ENCODE results near the gene UBE2J1.
"Not testable (repeated sequence)": the region's sequence is repeated elsewhere in the genome, so short reads cannot be mapped to it uniquely, and the experiment has no call there.

UBE2J1 gene

DNA sequence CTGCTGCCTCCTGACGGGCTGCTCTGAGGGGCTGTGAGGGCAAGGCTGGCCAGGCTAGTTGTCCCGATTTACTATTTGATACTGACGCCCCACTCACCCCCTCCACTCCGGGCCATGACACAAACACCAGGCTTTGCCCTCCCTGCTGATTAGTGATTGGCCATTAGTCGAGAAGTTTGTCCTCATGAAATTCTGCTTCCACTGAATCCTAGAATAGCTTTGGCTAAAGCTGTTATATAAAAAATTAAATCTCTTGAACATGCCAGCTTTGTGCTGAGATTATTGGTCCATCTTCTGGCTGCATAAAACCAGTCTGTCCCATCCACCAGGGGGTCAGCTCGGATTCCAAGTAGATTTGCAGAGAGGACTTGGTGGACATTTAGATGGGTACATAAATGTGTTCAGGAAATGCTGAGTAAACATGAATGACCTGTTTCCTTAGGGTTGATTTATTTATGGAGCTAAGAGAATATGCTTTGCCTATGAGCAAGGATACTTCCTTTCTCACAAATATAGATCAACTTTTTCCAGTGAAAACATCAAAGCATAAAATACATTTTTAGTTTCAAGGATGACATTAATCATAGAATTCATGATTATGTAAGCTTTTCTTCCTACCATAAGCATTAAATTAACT is 37.2 kb downstream of the UBE2J1 start, which contains the start of gene GABRR2:
TSS of gene GABRR2 (minus strand) at position 51 of the 637 bp plus-strand sequence. CDS start 134 bp downstream, outside the sequence.
- DNase-seq: no peak

DNA sequence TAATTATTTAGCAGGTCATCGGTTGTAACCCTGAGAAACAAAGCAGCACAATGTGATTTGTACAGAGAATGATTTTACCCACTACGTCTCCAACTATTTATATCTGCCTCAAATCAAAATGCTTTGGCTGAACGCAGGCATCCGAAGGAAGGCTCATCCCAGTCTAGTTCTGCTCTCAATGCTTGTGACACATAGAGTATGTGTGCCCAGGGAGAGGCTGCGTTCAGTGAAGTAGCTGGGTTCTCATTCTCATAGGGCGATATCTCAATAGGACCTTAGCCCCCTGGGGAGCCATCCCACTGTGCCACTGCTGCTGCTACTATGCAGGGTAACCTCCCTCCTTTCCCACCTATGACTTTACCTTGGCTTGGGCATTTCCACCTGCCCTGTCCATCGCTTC is 37.8 kb downstream of the UBE2J1 start:
- no peak for DNase-seq

DNA sequence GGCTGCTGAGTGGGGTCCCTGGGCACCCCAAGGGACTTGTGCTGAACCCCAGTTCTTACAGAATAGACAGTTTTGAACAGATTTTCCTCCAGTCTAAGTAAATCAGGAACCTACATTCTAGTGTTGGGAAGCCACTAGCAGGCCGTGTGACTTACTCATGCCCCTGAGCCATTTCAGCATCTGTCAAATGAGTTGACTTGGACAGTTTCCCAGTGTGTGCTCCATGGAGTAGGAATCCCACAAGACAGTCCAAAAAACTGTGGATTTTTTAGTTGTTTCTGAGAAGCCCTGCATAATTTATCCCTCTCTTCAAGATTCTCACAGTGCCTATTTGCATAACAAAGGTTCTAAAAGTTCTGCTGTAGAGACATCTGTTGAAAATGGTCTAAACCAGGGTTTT is 39.5 kb downstream of the UBE2J1 start:
- DNase-seq: no peak

DNA sequence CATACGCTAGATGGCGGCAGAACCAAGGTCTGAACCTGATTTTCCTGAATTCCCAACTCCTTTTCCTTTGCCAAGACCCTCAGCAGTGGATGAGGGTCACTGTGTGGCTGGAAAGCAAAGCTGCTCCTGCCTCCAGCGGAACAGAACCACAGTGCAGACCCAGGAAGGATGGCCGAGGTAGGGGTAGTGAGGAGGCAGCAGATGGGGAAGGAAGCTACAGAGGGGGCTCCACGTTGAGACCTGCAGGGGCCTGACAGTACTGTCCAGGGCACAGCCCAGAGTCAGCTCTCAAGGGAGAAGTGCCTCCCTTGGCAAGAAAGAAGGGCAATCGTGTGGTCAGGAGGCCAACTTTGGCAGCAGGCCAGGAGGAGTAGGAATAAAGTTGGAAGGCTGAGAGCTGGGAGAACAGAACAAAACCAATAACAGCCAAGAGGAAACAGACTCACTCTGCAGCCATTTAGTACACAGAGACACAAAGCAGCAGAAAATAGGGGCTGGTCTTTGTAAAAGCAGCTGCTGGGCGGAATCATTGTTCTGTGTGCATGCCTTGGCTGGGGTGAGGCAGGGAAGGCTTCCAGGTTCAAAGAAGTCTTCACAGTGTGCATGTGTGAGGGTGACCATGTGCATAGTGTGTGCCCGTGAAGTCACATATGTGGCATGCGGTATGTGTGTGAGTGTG is 40.5 kb downstream of the UBE2J1 start:
- peak; percentile 86 for DNase-seq

DNA sequence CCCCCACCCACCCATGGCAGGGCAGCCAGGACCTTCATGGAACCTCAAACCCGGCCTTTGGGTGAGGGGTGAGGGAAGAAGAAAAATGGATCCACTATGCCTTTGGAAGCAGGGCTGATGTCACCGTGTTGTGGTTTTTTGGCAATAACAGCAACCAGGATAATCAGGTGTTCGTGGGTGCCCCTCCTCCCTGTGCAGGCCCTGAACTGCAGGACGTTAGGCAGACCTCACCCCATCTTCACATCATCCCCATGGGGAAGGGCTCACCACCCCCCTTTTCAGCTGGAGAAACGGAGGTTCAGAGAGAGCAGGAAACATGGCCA is 41.0 kb downstream of the UBE2J1 start:
- no peak for DNase-seq

DNA sequence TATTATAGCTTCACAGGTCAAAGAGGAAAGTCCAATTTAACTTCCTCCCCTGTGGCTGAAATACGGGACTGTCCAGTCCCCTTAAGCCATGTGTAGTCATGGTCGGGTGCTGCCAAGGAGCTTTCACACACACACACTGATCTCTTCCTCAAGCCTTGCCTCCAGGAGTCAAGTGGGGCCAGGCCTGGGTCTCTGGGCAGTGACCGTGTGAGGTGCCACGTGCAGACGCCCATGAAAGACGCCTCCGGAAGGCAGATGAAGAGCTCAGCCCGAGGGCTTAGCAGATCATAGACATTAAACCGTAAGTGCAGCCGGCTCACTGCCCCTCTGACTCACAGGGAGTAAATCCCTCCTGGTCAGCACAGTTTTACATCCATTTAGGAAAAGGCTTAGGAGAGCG is 41.6 kb downstream of the UBE2J1 start:
- no peak for DNase-seq

DNA sequence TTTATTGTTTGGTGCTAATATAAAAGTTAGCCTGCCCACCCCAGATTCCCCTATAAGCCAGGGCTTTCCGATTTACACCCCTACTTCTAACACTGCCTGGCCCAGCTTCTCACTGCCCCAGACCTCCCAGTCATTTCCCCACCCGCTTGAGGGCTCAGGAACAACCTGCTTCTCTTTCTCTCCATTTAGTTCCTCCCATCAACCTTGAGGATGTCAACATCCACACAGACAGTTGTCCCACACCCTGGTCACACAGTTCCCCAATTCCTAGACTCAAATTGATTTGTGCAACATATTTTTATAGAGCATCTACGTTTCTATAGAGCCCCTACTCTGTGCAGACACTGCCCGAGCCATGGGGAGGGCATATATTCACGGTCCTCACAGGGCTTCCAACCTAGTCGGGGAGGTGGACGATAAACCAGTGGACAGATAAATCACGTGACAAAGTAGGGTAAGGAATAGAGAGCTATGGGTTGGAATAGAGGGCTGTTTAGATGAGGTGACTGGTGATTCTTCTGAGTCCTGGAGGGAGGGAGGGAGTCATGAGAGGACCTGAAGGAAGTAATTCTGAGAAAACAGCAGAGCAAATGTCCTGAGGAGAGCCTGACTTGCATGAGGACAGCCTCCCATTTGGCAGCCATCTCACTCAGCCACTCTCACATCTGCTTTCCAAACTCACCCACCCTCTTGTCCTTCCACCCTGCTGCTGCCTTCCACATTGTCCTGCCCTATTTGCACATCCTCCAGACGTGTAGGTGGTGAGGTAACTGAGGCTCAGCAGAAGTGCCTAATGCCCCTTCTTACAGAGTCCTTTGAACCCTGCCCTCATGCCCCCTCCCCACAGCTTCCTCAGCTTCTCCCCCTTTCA is 43.8 kb downstream of the UBE2J1 start:
- no peak for DNase-seq

DNA sequence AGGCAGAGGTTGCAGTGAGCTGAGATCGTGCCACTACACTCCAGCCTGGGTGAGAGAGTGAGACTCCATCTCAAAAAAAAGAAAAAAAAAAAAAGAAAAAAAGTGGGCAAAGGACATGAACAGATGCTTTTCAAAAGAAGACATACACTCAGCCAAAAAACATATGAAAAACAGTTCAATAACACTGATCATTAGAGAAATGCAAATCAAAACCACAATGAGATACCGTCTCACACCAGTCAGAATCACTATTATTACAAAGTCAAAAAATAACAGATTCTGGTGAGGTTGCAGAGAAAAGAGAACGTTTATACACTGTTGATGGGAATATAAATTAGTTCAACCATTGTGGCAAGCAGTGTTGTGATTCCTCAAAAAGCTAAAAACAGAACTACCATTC is 48.0 kb downstream of the UBE2J1 start:
- not testable (repeated sequence) for DNase-seq

DNA sequence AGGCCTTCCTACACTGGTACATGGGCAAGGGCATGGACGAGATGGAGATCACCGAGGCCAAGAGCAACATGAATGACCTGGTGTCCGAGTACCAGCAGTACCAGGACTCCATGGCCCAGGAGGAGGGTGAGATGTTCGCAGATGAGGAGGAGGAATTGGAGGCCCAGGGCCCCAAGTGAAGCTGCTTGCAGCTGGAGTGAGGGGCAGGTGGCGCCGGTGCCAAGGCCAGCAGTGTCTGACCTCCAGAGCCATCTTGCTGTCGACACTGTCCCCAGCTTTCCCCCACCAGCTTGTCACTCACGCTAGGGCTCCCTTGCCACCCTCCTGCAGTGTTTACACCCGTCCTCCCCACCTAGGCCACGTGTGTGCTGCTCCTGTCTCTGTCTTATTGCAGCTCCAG is 49.6 kb downstream of the UBE2J1 start:
- no peak for DNase-seq

DNA sequence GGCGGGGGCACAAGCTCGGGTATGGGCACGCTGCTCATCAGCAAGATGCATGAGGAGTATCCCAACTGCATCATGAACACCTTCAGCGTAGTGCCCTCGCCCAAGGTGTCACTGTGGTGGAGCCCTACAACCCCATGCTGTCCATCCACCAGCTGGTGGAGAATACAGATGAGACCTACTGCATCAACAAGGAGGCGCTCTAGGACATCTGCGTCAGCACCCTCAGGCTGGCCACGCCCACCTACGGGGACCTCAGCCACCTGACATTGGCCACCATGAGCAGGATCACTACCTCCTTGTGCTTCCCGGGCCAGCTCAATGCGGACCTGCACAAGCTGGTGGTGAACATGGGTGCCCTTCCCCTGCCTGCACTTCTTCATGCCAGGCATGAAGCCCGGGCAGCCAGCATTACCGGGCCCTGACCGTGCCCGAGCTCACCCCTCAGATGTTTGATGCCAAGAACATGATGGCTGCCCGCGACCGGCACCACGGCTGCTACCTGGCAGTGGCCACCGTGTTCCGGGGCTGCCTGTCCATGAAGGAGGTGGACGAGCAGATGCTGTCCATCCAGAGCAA is 50.2 kb downstream of the UBE2J1 start:
- DNase-seq: no peak

DNA sequence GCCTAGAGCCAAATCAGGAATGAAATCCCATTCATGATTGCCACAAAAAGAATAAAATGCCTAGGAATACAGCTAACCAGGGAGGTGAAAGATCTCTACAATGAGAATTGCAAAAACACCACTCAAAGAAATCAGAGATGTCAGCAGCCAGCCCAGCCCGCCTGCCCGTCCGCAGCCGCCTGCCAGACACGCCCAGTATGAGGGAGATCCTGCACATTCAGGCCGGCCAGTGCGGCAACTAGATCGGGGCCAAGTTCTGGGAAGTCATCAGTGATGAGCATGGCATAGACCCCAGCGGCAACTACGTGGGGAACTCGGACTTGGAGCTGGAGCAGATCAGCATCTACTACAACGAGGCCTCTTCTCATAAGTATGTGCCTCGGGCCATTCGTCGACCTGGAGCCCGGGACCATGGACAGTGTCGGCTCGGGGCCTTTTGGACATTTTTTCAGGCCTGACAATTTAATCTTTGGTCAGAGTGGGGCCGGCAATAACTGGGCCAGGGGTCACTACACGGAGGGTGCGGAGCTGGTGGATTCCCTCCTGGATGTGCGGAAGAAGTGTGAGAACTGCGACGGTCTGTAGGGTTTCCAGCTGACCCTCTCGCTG is 50.8 kb downstream of the UBE2J1 start:
- DNase-seq: no peak

DNA sequence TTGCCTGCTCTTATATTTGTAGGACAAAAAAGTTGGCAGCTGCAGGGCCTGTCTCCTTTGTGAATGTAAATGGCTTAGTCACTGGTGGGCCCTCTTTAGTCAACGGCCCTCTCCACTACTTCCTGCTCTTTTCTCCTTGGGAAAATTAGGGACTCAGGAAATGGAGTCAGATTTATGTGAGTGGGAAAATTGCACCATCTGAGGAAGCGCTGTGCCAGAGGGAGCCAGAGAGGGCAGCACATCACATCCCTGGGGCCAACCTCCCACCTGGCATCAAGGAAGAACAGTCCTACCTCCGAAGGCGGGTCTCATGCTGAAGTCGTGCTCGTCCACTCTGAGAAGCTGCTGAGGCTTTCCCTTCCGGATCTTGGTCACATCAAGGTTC is 53.1 kb downstream of the UBE2J1 start:
- DNase-seq: no peak

DNA sequence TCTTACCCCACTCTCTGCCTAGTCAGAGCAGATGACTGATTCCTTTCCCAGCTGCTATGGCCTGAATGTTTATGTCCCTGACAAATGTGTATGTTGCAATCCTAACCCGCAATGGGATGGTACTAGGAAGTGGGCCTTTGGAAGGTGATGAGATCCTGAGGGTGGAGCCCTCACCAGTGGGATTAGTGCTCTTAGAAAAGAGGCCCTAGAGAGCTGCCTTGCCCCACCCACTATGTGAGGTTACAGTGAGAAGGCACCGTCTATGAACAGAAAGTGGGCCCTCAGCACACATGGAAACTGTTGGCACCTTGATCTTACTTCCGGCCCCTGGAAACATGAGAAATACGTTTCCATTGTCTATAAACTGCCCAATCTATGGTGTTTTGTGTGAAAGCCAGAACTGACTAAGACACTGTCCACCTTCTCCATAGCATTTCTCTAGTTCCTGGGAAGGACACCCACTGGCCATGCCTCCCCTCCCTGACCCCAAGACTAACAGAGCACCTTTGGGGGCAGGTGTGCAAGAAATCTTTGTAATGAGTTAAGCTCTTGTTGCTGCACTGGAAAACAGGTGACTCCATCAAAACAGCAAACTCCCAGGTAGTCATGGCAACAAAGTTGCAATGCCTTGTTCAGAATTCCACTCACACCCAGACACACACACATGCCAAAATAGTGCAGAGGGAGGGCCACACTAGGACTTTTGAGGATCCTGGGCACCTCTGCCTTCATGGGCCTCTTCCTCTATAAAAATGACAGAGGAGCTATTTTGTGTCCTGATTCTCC is 53.6 kb downstream of the UBE2J1 start:
- no peak for DNase-seq

DNA sequence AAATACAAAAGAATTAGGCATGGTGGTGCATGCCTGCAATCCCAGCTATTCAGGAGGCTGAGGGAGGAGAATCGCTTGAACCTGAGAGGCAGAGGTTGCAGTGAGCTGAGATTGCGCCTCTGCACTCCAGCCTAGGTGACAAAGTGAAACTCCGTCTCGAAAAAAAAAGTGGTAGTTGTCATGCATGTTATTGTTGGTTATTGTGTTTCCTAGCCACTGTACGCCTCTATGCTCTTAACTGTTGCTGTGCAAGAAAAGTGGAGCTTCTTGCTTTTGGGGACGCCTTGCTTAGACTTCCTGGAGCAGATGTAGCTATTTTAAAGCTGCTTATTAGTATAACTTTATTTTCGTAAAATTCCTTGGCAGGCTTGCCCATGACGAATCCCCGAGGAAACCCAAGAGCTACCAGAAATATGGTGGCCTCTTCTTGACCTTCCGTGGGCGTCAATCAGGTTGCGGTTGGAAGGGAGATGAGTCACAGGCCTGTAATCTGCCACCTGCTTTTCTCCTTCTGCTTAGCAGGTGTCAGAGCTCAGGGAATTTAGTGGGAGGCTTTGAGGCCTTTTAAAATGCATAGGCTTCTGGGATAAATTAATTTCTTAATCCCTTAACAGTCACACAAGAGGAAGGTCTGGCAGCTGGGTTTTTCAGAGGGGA is 54.7 kb downstream of the UBE2J1 start:
- peak; percentile 90 for DNase-seq

DNA sequence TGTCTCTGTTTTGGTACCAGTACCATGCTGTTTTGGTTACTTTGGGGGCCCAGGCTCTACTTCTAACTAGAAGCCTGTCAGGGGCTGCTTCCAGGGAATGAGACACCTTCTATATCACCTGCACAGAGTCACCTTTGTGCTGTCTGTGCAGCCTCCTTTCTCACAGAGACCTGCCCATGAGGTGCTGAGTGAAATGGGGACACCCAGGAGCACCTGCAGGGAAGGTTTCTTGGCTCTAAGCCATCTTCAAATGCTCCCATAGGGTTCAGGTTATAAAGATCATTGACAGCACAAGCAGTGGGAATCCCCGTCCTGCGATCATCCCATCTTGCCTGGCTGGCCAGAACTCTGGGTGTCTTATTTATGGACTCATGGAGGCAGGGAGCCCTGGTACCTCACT is 56.5 kb downstream of the UBE2J1 start:
- DNase-seq: no peak

DNA sequence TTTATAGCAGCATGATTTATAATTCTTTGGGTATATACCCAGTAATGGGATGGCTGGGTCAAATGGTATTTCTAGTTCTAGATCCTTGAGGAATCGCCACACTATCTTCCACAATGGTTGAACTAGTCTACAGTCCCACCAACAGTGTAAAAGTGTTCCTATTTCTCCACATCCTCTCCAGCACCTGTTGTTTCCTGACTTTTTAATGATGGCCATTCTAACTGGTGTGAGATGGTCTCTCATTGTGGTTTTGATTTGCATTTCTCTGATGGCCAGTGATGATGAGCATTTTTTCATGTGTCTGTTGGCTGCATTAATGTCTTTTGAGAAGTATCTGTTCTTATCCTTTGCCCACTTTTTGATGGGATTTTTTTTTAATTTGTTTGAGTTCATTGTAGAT is 57.4 kb downstream of the UBE2J1 start:
- not testable (repeated sequence) for DNase-seq

DNA sequence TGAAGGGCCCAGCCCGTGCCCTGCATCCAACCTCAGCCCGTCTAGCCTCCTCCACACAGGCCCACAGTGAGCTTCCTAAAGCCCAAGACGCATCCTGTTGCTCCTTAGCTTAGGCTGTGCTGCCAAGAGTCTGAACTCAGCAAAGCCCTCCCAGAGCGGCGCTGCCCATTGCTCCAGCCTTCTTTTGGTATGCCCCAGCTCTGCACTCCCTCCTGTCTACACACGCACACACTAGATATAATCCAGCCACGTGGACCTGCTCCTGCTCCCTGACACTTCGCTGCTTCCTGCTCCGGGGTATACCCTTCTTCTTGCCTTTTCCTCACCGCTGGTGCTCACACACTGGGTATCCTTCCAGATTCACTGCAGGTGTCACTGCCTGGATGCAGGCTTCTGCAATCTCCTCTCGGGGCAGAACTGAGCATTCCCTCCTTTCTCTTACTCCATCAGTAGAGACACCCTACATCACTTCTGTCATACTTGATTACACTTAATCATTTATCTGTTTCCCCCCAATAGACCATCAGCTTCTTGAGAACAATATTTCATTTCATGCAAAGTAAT is 61.2 kb downstream of the UBE2J1 start:
- no peak for DNase-seq

DNA sequence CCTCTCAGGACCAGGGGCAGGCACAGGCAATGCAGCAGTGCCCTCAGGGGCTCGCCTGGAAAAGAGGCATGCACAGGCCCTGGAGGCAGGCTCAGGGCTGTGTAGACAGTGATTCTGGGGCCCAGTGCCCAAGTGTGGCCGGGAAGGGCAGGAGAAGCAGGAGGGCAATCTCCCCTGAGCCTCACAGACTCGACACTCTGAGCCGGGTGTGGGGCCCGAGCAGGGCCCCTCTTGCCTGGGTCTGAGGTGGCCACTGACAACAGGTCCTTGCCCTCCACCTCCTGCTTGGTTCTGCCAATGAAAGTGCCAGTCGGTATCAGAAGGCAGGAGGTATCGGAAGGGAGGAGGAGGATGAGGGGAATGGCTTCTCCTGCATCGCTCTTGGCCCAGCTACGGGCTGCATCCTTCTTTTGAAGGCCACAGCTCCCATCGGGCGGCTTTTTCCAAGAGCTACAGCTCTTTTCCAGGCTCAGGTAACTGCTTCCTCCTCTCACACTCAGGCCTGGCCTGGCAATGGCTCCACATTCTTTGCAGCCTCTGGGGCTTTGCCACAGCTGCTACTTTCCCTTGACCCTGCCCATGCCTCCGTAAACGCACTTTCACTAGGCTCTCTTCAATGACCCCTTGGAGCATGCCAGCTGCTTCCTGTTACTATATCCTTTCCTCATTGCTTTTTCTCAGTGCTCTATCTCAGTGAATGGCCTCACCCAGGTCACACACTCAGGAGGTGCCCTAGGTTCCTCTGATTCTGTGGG is 61.9 kb downstream of the UBE2J1 start:
- DNase-seq: no peak

DNA sequence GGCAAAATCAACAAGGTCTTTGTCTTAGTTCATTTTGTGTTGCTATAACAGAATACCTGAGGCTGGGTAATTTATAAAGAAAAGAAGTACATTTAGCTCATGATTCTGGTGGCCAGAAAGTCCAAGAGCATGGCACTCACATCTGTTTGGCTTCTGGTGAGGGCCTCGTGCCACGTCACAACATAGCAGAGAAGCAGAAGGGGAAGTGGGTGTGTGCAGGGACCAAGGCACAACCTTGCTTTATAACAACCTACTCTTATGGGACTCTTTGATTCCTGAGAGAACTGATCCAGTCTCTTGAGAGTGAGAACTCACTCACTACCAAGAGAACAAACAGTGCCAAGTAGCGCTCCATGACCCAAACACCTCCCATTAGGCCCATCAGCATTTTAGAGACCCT is 62.8 kb downstream of the UBE2J1 start:
- no peak for DNase-seq

DNA sequence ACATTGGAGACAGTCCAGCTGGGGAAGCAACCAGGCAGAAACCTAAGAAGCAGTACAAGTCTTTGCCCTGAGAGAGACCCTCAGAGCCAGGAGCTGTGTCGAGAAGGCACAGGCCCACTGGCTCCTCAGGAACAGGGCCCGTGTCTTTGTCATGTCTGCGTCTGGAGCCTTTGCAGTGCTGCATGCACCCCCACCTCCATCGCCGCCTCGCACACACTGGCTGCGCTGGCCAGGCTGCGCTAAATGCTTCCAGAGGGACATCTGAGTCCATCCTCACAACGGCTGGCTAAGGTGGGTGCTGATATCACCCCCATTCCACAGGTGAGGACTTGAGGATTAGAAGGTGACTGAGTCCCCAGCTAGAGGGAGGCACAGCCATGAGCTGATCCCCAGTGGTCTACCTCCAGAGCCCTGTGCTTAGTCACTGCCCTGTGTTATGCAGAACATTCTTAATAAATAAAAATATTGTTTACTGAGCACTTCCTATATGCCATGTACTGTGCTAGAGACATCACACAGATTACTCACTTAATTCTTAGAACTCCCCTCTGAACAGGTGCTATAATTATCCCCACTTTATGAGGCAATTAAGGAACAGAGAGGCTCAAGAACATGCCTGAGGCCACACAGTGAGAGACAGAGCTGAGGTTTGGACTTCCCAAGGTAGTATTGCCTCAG is 65.0 kb downstream of the UBE2J1 start:
- no peak for DNase-seq
